Suppressor macrophage (primary cell): Measurements from ENCODE around the gene SPINT1.

Source experiments
- DNase-seq, 4 experiments: peaks; one replicate each; pipeline ENCODE4 v3.0.0-alpha.2; 2020 to 2022
- total RNA-seq, 17 experiments: gene quantifications; one replicate each; lab custom pipeline; 2026; ENCODE audit warnings: mixed read lengths in 6 of 17, inconsistent platforms in 3 of 17; lab: John Stamatoyannopoulos, UW

The SPINT1 gene
- 18.4 to 147 (median 69.2) reads per million in 17 experiments for total RNA-seq

GRCh38 chr15:40843885-40844695 is at the start of gene SPINT1:
TSS of gene SPINT1 (plus strand) at chr15:40844048. CDS start at chr15:40844555, 507 bp downstream.
- peak; percentile 38 to 83 (median 64) for DNase-seq

GRCh38 chr15:40796041-40796440 is 47.8 kb upstream of the SPINT1 start:
- no peak for DNase-seq

- DNase-seq: peak; percentile 40 to 68 (median 54)
Measured at GRCh38 chr15:40796512-40796911, 47.3 kb upstream of the SPINT1 start.

GRCh38 chr15:40799523-40799922 is 44.3 kb upstream of the SPINT1 start:
- no peak for DNase-seq

- no peak for DNase-seq
Measured at GRCh38 chr15:40803076-40803475, 40.8 kb upstream of the SPINT1 start.

- no peak for DNase-seq
Measured at GRCh38 chr15:40803688-40804087, 40.2 kb upstream of the SPINT1 start.

- DNase-seq: no peak
Measured at GRCh38 chr15:40806672-40807027, 37.2 kb upstream of the SPINT1 start.

- peak; percentile 98 to 99 (median 98) for DNase-seq
Measured at GRCh38 chr15:40807028-40807887, 36.6 kb upstream of the SPINT1 start, which contains the start of the genes DNAJC17 and ZFYVE19. TSS of gene DNAJC17 (minus strand) at chr15:40807473. CDS start at chr15:40807446, 27 bp downstream. TSS of gene ZFYVE19 (plus strand) at chr15:40807089. CDS start at chr15:40807590, 501 bp downstream.

- DNase-seq: peak in 1 of 4 experiments; percentile 41
Measured at GRCh38 chr15:40807888-40808461, 35.9 kb upstream of the SPINT1 start.

GRCh38 chr15:40808861-40809450 is 34.9 kb upstream of the SPINT1 start:
- no peak for DNase-seq

- no peak for DNase-seq
Measured at GRCh38 chr15:40812721-40813425, 31.0 kb upstream of the SPINT1 start.

GRCh38 chr15:40815042-40815698 is 28.7 kb upstream of the SPINT1 start:
- peak in 3 of 4 experiments; percentile 33 to 39 (median 34) for DNase-seq

GRCh38 chr15:40819048-40819447 is 24.8 kb upstream of the SPINT1 start:
- DNase-seq: no peak

- no peak for DNase-seq
Measured at GRCh38 chr15:40821195-40821594, 22.7 kb upstream of the SPINT1 start.

GRCh38 chr15:40823572-40824343 is 20.1 kb upstream of the SPINT1 start:
- DNase-seq: peak in 2 of 4 experiments; percentile 16 to 24

GRCh38 chr15:40825661-40826422 is 18.0 kb upstream of the SPINT1 start:
- DNase-seq: no peak

- DNase-seq: no peak
Measured at GRCh38 chr15:40826423-40827075, 17.3 kb upstream of the SPINT1 start.

- DNase-seq: no peak
Measured at GRCh38 chr15:40828447-40829036, 15.3 kb upstream of the SPINT1 start, which contains the start of gene PPP1R14D. TSS of gene PPP1R14D (minus strand) at chr15:40828708. CDS start at chr15:40828641, 67 bp downstream.
